Activated T-cell treated with anti-CD3 and anti-CD28 coated beads, Interleukin-2, amount 50 U/mL, for 72 hours (primary cell): ENCODE measurements around the gene KIF26A. TPM values are rescaled to one million over a fixed set of nuclear protein-coding genes. Genes with fewer than 3 reads are reported as not detected.

Source experiments
- ATAC-seq, 2 donors: fragments of 150-1000 bp; cut with Tn5 transposase; replicated peaks in 1 of 2; 2 replicates each; pipeline ENCODE4 v1.10.0; 2021; ENCODE audit warnings: moderate library complexity in 2 of 2, mild to moderate bottlenecking in 1 of 2
- DNase-seq, 2 donors: peaks; one replicate each; pipeline ENCODE4 v3.0.0; 2021 to 2022; ENCODE audit warnings: mixed read lengths in 1 of 2
- H3K27ac Mint-ChIP-seq: one replicate; pipeline ENCODE4 v1.8.0; 2022; ENCODE audit warnings: mild to moderate bottlenecking, moderate library complexity, mixed read lengths
- H3K27me3 Mint-ChIP-seq: one replicate; pipeline ENCODE4 v1.8.0; 2022; ENCODE audit warnings: low read depth, mixed read lengths
- H3K36me3 Mint-ChIP-seq, 2 donors: one replicate each; pipeline ENCODE4 v1.8.0; 2022; ENCODE audit warnings: mixed read lengths in 2 of 2, mild to moderate bottlenecking in 1 of 2; ENCODE audit not compliant: insufficient read depth in 2 of 2
- H3K4me1 Mint-ChIP-seq: one replicate; pipeline ENCODE4 v1.8.0; 2022; ENCODE audit warnings: low read depth, mixed read lengths
- H3K4me3 Mint-ChIP-seq, 2 donors: one replicate each; pipeline ENCODE4 v1.8.0; 2022; ENCODE audit warnings: mild to moderate bottlenecking in 2 of 2, mixed read lengths in 2 of 2, moderate library complexity in 2 of 2
- H3K9me3 Mint-ChIP-seq, 2 donors: one replicate each; pipeline ENCODE4 v1.8.0; 2022; ENCODE audit warnings: mixed read lengths in 2 of 2
- total RNA-seq, 2 donors: library from RNA; stranded (reverse); gene quantifications; one replicate each; pipeline ENCODE4 v1.2.3, GENCODE V29; 2022

KIF26A gene
- total RNA-seq, 2 donors from 2014 or later: 0.05 to 0.25 TPM

GRCh38 chr14:104182857-104183425 lies 44.6 kb downstream of the KIF26A start:
- Mint-ChIP-seq H3K27me3 (no peaks in the 10 kb centered on the region), H3K4me3 (no peak overlapping the region), H3K9me3 (no peaks in the 10 kb centered on the region), H3K27ac (no peak overlapping the region), H3K4me1 (no peaks in the 10 kb centered on the region), H3K36me3 (no peaks in the 10 kb centered on the region)
- ATAC-seq: no peak
- DNase-seq: no peak

GRCh38 chr14:104183796-104184195 lies 45.4 kb downstream of the KIF26A start:
- no peaks in the 10 kb centered on the region for H3K36me3 Mint-ChIP-seq
- H3K27ac Mint-ChIP-seq: no peak overlapping the region
- ATAC-seq (no peak), DNase-seq (no peak)
- no peaks in the 10 kb centered on the region for H3K4me1 Mint-ChIP-seq
- no peaks in the 10 kb centered on the region for H3K9me3 Mint-ChIP-seq
- H3K27me3 Mint-ChIP-seq: no peaks in the 10 kb centered on the region
- no peak overlapping the region for H3K4me3 Mint-ChIP-seq

- H3K27ac Mint-ChIP-seq: no peak overlapping the region
- no peak overlapping the region for H3K4me3 Mint-ChIP-seq
- no peaks in the 10 kb centered on the region for H3K9me3 Mint-ChIP-seq
- no peaks in the 10 kb centered on the region for H3K27me3 Mint-ChIP-seq
- no peaks in the 10 kb centered on the region for H3K4me1 Mint-ChIP-seq
- no peaks in the 10 kb centered on the region for H3K36me3 Mint-ChIP-seq
- ATAC-seq: no peak
- no peak for DNase-seq
Measured at GRCh38 chr14:104184506-104184905, 46.1 kb downstream of the KIF26A start.

GRCh38 chr14:104184911-104185499 lies 46.6 kb downstream of the KIF26A start:
- H3K4me3 Mint-ChIP-seq: no peak overlapping the region
- H3K36me3 Mint-ChIP-seq: no peaks in the 10 kb centered on the region
- ATAC-seq: no peak
- H3K27me3 Mint-ChIP-seq: no peaks in the 10 kb centered on the region
- H3K4me1 Mint-ChIP-seq: no peaks in the 10 kb centered on the region
- no peak for DNase-seq
- H3K27ac Mint-ChIP-seq: no peak overlapping the region
- no peaks in the 10 kb centered on the region for H3K9me3 Mint-ChIP-seq

- Mint-ChIP-seq H3K9me3 (no peaks in the 10 kb centered on the region), H3K36me3 (no peaks in the 10 kb centered on the region), H3K27me3 (no peaks in the 10 kb centered on the region), H3K4me3 (no peak overlapping the region), H3K27ac (no peak overlapping the region), H3K4me1 (no peaks in the 10 kb centered on the region)
- ATAC-seq: no peak
- no peak for DNase-seq
Measured at GRCh38 chr14:104185916-104186495, 47.6 kb downstream of the KIF26A start.

- no peak overlapping the region for H3K4me3 Mint-ChIP-seq
- DNase-seq: no peak
- H3K27me3 Mint-ChIP-seq: no peaks in the 10 kb centered on the region
- H3K36me3 Mint-ChIP-seq: no peaks in the 10 kb centered on the region
- H3K27ac Mint-ChIP-seq: no peak overlapping the region
- no peaks in the 10 kb centered on the region for H3K4me1 Mint-ChIP-seq
- no peak for ATAC-seq
- no peaks in the 10 kb centered on the region for H3K9me3 Mint-ChIP-seq
Measured at GRCh38 chr14:104186575-104186974, 48.2 kb downstream of the KIF26A start.

- Mint-ChIP-seq H3K4me3 (no peak overlapping the region), H3K27ac (no peak overlapping the region), H3K36me3 (no peaks in the 10 kb centered on the region), H3K27me3 (no peaks in the 10 kb centered on the region), H3K4me1 (no peaks in the 10 kb centered on the region), H3K9me3 (no peaks in the 10 kb centered on the region)
- ATAC-seq (no peak), DNase-seq (no peak)
Measured at GRCh38 chr14:104187121-104187889, 48.9 kb downstream of the KIF26A start.

GRCh38 chr14:104187931-104188726 lies 49.7 kb downstream of the KIF26A start:
- Mint-ChIP-seq H3K27me3 (no peaks in the 10 kb centered on the region), H3K4me3 (no peak overlapping the region), H3K4me1 (no peaks in the 10 kb centered on the region), H3K27ac (no peak overlapping the region), H3K36me3 (no peaks in the 10 kb centered on the region), H3K9me3 (no peaks in the 10 kb centered on the region)
- ATAC-seq (no peak), DNase-seq (no peak)

- no peaks in the 10 kb centered on the region for H3K27me3 Mint-ChIP-seq
- no peaks in the 10 kb centered on the region for H3K36me3 Mint-ChIP-seq
- H3K27ac Mint-ChIP-seq: no peak overlapping the region
- DNase-seq (no peak), ATAC-seq (no peak)
- H3K4me1 Mint-ChIP-seq: no peaks in the 10 kb centered on the region
- H3K9me3 Mint-ChIP-seq: no peaks in the 10 kb centered on the region
- no peak overlapping the region for H3K4me3 Mint-ChIP-seq
Measured at GRCh38 chr14:104188727-104189400, 50.5 kb downstream of the KIF26A start.

GRCh38 chr14:104189629-104190335 lies 51.4 kb downstream of the KIF26A start:
- ATAC-seq (no peak), DNase-seq (no peak)
- H3K4me1 Mint-ChIP-seq: no peaks in the 10 kb centered on the region
- no peak overlapping the region for H3K4me3 Mint-ChIP-seq
- no peaks in the 10 kb centered on the region for H3K36me3 Mint-ChIP-seq
- no peaks in the 10 kb centered on the region for H3K9me3 Mint-ChIP-seq
- H3K27me3 Mint-ChIP-seq: no peaks in the 10 kb centered on the region
- H3K27ac Mint-ChIP-seq: no peak overlapping the region

- no peaks in the 10 kb centered on the region for H3K9me3 Mint-ChIP-seq
- no peaks in the 10 kb centered on the region for H3K4me1 Mint-ChIP-seq
- H3K36me3 Mint-ChIP-seq: no peaks in the 10 kb centered on the region
- ATAC-seq (no peak), DNase-seq (no peak)
- H3K27ac Mint-ChIP-seq: no peak overlapping the region
- no peaks in the 10 kb centered on the region for H3K27me3 Mint-ChIP-seq
- no peak overlapping the region for H3K4me3 Mint-ChIP-seq
Measured at GRCh38 chr14:104190396-104191000, 52.1 kb downstream of the KIF26A start.
